Measurements from ENCODE around the gene RASL11B. TPM values are rescaled to one million over a fixed set of nuclear protein-coding genes. Genes with fewer than 3 reads are reported as not detected.

RASL11B gene
- total RNA-seq, 1 donor from 2014 or later: 9.7 TPM

- no peaks in the 10 kb centered on the region for H3K4me1 Mint-ChIP-seq (ENCODE audit: low read depth)
- no peaks in the 10 kb centered on the region for H3K9me3 Mint-ChIP-seq (ENCODE audit: low read depth)
- H3K36me3 Mint-ChIP-seq (ENCODE audit: insufficient read depth): no peaks in the 10 kb centered on the region
- TF ChIP-seq CTCF (IDR thresholded peaks at IDR 0.05; ENCODE audit: unreplicated experiment): no peak
- no peak overlapping the region for H3K4me3 Mint-ChIP-seq (ENCODE audit: low read depth)
- DNase-seq (ENCODE audit: low spot score, unreplicated experiment): no peak
- H3K27me3 Mint-ChIP-seq: no peaks in the 10 kb centered on the region
- no peak overlapping the region for H3K27ac Mint-ChIP-seq
These were observed 27.2 kb downstream of the RASL11B start for GRCh38 chr4:52889354-52889753.

GRCh38 chr4:52889778-52890520, 27.8 kb downstream of the RASL11B start:
- H3K27me3 Mint-ChIP-seq: no peaks in the 10 kb centered on the region
- TF ChIP-seq CTCF (IDR thresholded peaks at IDR 0.05; ENCODE audit: unreplicated experiment): no peak
- H3K9me3 Mint-ChIP-seq (ENCODE audit: low read depth): no peaks in the 10 kb centered on the region
- no peaks in the 10 kb centered on the region for H3K4me1 Mint-ChIP-seq (ENCODE audit: low read depth)
- DNase-seq (ENCODE audit: low spot score, unreplicated experiment): no peak
- H3K27ac Mint-ChIP-seq: no peak overlapping the region
- no peak overlapping the region for H3K4me3 Mint-ChIP-seq (ENCODE audit: low read depth)
- no peaks in the 10 kb centered on the region for H3K36me3 Mint-ChIP-seq (ENCODE audit: insufficient read depth)

GRCh38 chr4:52890521-52890791, 28.3 kb downstream of the RASL11B start:
- TF ChIP-seq CTCF (IDR thresholded peaks at IDR 0.05; ENCODE audit: unreplicated experiment): no peak
- no peak overlapping the region for H3K27ac Mint-ChIP-seq
- no peak for DNase-seq (ENCODE audit: low spot score, unreplicated experiment)
- no peak overlapping the region for H3K4me3 Mint-ChIP-seq (ENCODE audit: low read depth)
- H3K9me3 Mint-ChIP-seq (ENCODE audit: low read depth): no peaks in the 10 kb centered on the region
- no peaks in the 10 kb centered on the region for H3K4me1 Mint-ChIP-seq (ENCODE audit: low read depth)
- H3K27me3 Mint-ChIP-seq: no peaks in the 10 kb centered on the region
- no peaks in the 10 kb centered on the region for H3K36me3 Mint-ChIP-seq (ENCODE audit: insufficient read depth)

- no peak for DNase-seq (ENCODE audit: low spot score, unreplicated experiment)
These were observed 29.6 kb downstream of the RASL11B start for GRCh38 chr4:52891743-52892142.

GRCh38 chr4:52892880-52893279, 30.8 kb downstream of the RASL11B start:
- no peak for DNase-seq (ENCODE audit: low spot score, unreplicated experiment)
- Mint-ChIP-seq H3K9me3 (ENCODE audit: low read depth) (peaks cover 3% of the 10 kb centered on the region), H3K4me1 (ENCODE audit: low read depth) (no peaks in the 10 kb centered on the region), H3K4me3 (ENCODE audit: low read depth) (no peak overlapping the region), H3K27ac (no peak overlapping the region), H3K27me3 (no peaks in the 10 kb centered on the region), H3K36me3 (ENCODE audit: insufficient read depth) (no peaks in the 10 kb centered on the region)
- no peak for TF ChIP-seq CTCF (IDR thresholded peaks at IDR 0.05; ENCODE audit: unreplicated experiment)

More at GRCh38 chr4:52891743-52892142, 29.6 kb downstream of the RASL11B start:
- H3K36me3 Mint-ChIP-seq (ENCODE audit: insufficient read depth): no peaks in the 10 kb centered on the region
- no peaks in the 10 kb centered on the region for H3K27me3 Mint-ChIP-seq
- H3K4me3 Mint-ChIP-seq (ENCODE audit: low read depth): no peak overlapping the region
- no peak overlapping the region for H3K27ac Mint-ChIP-seq
- H3K9me3 Mint-ChIP-seq (ENCODE audit: low read depth): peaks cover 1% of the 10 kb centered on the region
- no peaks in the 10 kb centered on the region for H3K4me1 Mint-ChIP-seq (ENCODE audit: low read depth)
- no peak for TF ChIP-seq CTCF (IDR thresholded peaks at IDR 0.05; ENCODE audit: unreplicated experiment)
